H9 (cell line): Measurements from ENCODE around the gene FRYL. TPM values are rescaled to one million over a fixed set of nuclear protein-coding genes. Genes with fewer than 3 reads are reported as not detected.

Source experiments
- DNase-seq: peaks from one replicate; pipeline ENCODE4 v3.0.0-alpha.2; 2017
- H2AFZ ChIP-seq: one replicate; pipeline ENCODE4 v1.6.1; 2013; ENCODE audit warnings: mild to moderate bottlenecking, low read length, control low read depth, moderate library complexity
- H2AK5ac ChIP-seq: 2 replicates; pipeline ENCODE4 v1.6.1; 2013; ENCODE audit warnings: low read length, control low read depth, mixed read lengths; ENCODE audit not compliant: insufficient read length
- H2BK120ac ChIP-seq: one replicate; pipeline ENCODE4 v1.6.1; 2013; ENCODE audit warnings: low read depth, mild to moderate bottlenecking, low read length, control low read depth, inconsistent platforms; ENCODE audit not compliant: poor library complexity, severe bottlenecking
- H2BK12ac ChIP-seq: 2 replicates; pipeline ENCODE4 v1.6.1; 2013; ENCODE audit warnings: low read length, control low read depth, mixed read lengths, low read depth; ENCODE audit not compliant: insufficient read length
- H2BK15ac ChIP-seq: 2 replicates; pipeline ENCODE4 v1.6.1; 2013; ENCODE audit warnings: low read depth, low read length, control low read depth
- H2BK20ac ChIP-seq: one replicate; pipeline ENCODE4 v1.6.1; 2013; ENCODE audit warnings: low read depth, mild to moderate bottlenecking, low read length, control low read depth, inconsistent platforms; ENCODE audit not compliant: poor library complexity, severe bottlenecking
- H2BK5ac ChIP-seq: 2 replicates; pipeline ENCODE4 v1.6.1; 2013; ENCODE audit warnings: low read length, control low read depth, mixed read lengths; ENCODE audit not compliant: insufficient read length
- H3K14ac ChIP-seq: 2 replicates; pipeline ENCODE4 v1.6.1; 2013; ENCODE audit warnings: low read length, control low read depth; ENCODE audit not compliant: insufficient read depth
- H3K18ac ChIP-seq: 2 replicates; pipeline ENCODE4 v1.6.1; 2013; ENCODE audit warnings: low read depth, mild to moderate bottlenecking, mixed read lengths, low read length, control low read depth; ENCODE audit not compliant: insufficient read length
- H3K23ac ChIP-seq: 2 replicates; pipeline ENCODE4 v1.6.1; 2013; ENCODE audit warnings: low read length, control low read depth, mixed read lengths, low read depth; ENCODE audit not compliant: insufficient read length
- H3K23me2 ChIP-seq: 2 replicates; pipeline ENCODE4 v1.6.1; 2013; ENCODE audit warnings: low read depth, mild to moderate bottlenecking, mixed read lengths, low read length, control low read depth; ENCODE audit not compliant: insufficient read length, poor library complexity, severe bottlenecking
- H3K27ac ChIP-seq: 2 replicates; pipeline ENCODE4 v1.5.1; 2013; ENCODE audit warnings: low read length, control low read depth, mixed read lengths, low read depth; ENCODE audit not compliant: insufficient read length
- H3K27me3 ChIP-seq: 2 replicates; pipeline ENCODE4 v1.6.1; 2013; ENCODE audit warnings: low read length, control low read depth, inconsistent platforms; ENCODE audit not compliant: insufficient read depth
- H3K4ac ChIP-seq: 2 replicates; pipeline ENCODE4 v1.6.1; 2013; ENCODE audit warnings: low read depth, mild to moderate bottlenecking, control low read depth, inconsistent platforms, low read length, moderate library complexity
- H3K4me1 ChIP-seq: 2 replicates; pipeline ENCODE4 v1.6.1; 2013; ENCODE audit warnings: low read length, control low read depth, inconsistent platforms; ENCODE audit not compliant: insufficient read depth
- H3K4me2 ChIP-seq: 2 replicates; pipeline ENCODE4 v1.6.1; 2013; ENCODE audit warnings: low read length, control low read depth, mixed read lengths; ENCODE audit not compliant: insufficient read length, insufficient read depth
- H3K56ac ChIP-seq: 2 replicates; pipeline ENCODE4 v1.6.1; 2013; ENCODE audit warnings: low read depth, mild to moderate bottlenecking, mixed read lengths, low read length, control low read depth; ENCODE audit not compliant: insufficient read length
- H3K79me1 ChIP-seq: 2 replicates; pipeline ENCODE4 v1.6.1; 2013; ENCODE audit warnings: low read depth, mild to moderate bottlenecking, moderate library complexity, low read length, control low read depth, inconsistent platforms; ENCODE audit not compliant: insufficient read depth, poor library complexity, severe bottlenecking
- H3K79me2 ChIP-seq: 2 replicates; pipeline ENCODE4 v1.6.1; 2013; ENCODE audit warnings: low read length, control low read depth, inconsistent platforms; ENCODE audit not compliant: insufficient read depth
- H3K9ac ChIP-seq: 2 replicates; pipeline ENCODE4 v1.6.1; 2013; ENCODE audit warnings: low read length, control low read depth, mixed read lengths; ENCODE audit not compliant: insufficient read length; ENCODE audit errors: extremely low read depth
- H3K9me3 ChIP-seq: one replicate; pipeline ENCODE4 v1.6.1; 2013; ENCODE audit warnings: low read depth, low read length, inconsistent platforms; ENCODE audit not compliant: control insufficient read depth
- H3T11ph ChIP-seq: one replicate; pipeline ENCODE4 v1.6.1; 2013; ENCODE audit warnings: mild to moderate bottlenecking, low read length, control low read depth, inconsistent platforms
- H4K20me1 ChIP-seq: one replicate; pipeline ENCODE4 v1.6.1; 2013; ENCODE audit not compliant: control insufficient read depth, insufficient read length, insufficient read depth
- H4K5ac ChIP-seq: 2 replicates; pipeline ENCODE4 v1.6.1; 2013; ENCODE audit warnings: low read depth, mild to moderate bottlenecking, mixed read lengths, low read length, control low read depth; ENCODE audit not compliant: insufficient read length
- H4K8ac ChIP-seq: replicated peaks from 2 replicates; pipeline ENCODE4 v1.6.1; 2013; ENCODE audit warnings: low read length, control low read depth, mixed read lengths, low read depth; ENCODE audit not compliant: insufficient read length
- H4K91ac ChIP-seq: 2 replicates; pipeline ENCODE4 v1.6.1; 2013; ENCODE audit warnings: low read depth, mild to moderate bottlenecking, moderate library complexity, mixed read lengths, low read length, control low read depth; ENCODE audit not compliant: insufficient read length
- H3K27ac Mint-ChIP-seq, 3 experiments: 2 replicates in 2 of 3; 3 replicates in 1 of 3; pipeline ENCODE4 v1.8.0; 2020 to 2021; ENCODE audit warnings: mixed read lengths in 3 of 3, mild to moderate bottlenecking in 1 of 3, moderate library complexity in 1 of 3
- H3K27me3 Mint-ChIP-seq: 2 replicates; pipeline ENCODE4 v1.8.0; 2021; ENCODE audit warnings: low read depth, mild to moderate bottlenecking, moderate library complexity, mixed read lengths
- H3K36me3 Mint-ChIP-seq, 3 experiments: 2 replicates in 2 of 3; 3 replicates in 1 of 3; pipeline ENCODE4 v1.8.0; 2020 to 2021; ENCODE audit warnings: low read depth in 3 of 3, mixed read lengths in 3 of 3; ENCODE audit not compliant: insufficient read depth in 1 of 3
- H3K4me1 Mint-ChIP-seq, 2 experiments: 2 replicates each; pipeline ENCODE4 v1.8.0; 2020; ENCODE audit warnings: mixed read lengths in 2 of 2
- H3K4me3 Mint-ChIP-seq, 2 experiments: 2 replicates in 1 of 2; 3 replicates in 1 of 2; pipeline ENCODE4 v1.8.0; 2020 to 2021; ENCODE audit warnings: mild to moderate bottlenecking in 2 of 2, mixed read lengths in 2 of 2, moderate library complexity in 1 of 2
- H3K9me3 Mint-ChIP-seq, 2 experiments: 2 replicates in 1 of 2; 3 replicates in 1 of 2; pipeline ENCODE4 v1.8.0; 2020; ENCODE audit warnings: mild to moderate bottlenecking in 2 of 2, mixed read lengths in 2 of 2, moderate library complexity in 1 of 2
- CTCF ChIP-seq: fragments of 200-600 bp; sonication (generic); conservative IDR thresholded peaks from 3 replicates; pipeline ENCODE4 v1.8.0; 2021; ENCODE audit warnings: antibody characterized with exemption, mild to moderate bottlenecking
- WGBS: extraction: QIAGEN DNeasy Blood & Tissue Kit; methylation state at CpG from one replicate; pipeline ENCODE4 v1.1.7; 2013; ENCODE audit warnings: missing lambda C conversion rate, low lambda C conversion rate, mixed read lengths; ENCODE audit not compliant: insufficient read length; ENCODE audit errors: extremely low coverage; 5-methylcytosine and 5-hydroxymethylcytosine counted together
- total RNA-seq: library from RNA; stranded (reverse); gene quantifications from 2 replicates; pipeline ENCODE4 v1.2.1, GENCODE V29; 2021

Gene FRYL
- total RNA-seq, 1 experiment from 2014 or later: 31.5 TPM

GRCh38 chr4:48450740-48451139 is 329.3 kb downstream of the FRYL start:
- H2AK5ac ChIP-seq: no peak overlapping the region
- H3K9me3 ChIP-seq: no peaks in the 10 kb centered on the region
- TF ChIP-seq CTCF: no peak
- H3K27ac Mint-ChIP-seq: no peak overlapping the region
- no peaks in the 10 kb centered on the region for H3K27me3 ChIP-seq
- H3K79me2 ChIP-seq: no peaks in the 10 kb centered on the region
- H3K9ac ChIP-seq: no peak overlapping the region
- H2BK12ac ChIP-seq: no peak overlapping the region
- no peak overlapping the region for H3K4ac ChIP-seq
- no peak overlapping the region for H2BK15ac ChIP-seq
- no peak overlapping the region for H3K4me2 ChIP-seq
- H4K5ac ChIP-seq: no peak overlapping the region
- H2BK5ac ChIP-seq: no peak overlapping the region
- H3K14ac ChIP-seq: no peak overlapping the region
- H4K91ac ChIP-seq: no peak overlapping the region
- no peaks in the 10 kb centered on the region for H3K79me1 ChIP-seq
- H3K27ac ChIP-seq: no peak overlapping the region
- H3K36me3 Mint-ChIP-seq: no peaks in the 10 kb centered on the region
- no peak overlapping the region for H3K56ac ChIP-seq
- H3K27me3 Mint-ChIP-seq: no peaks in the 10 kb centered on the region
- no peak overlapping the region for H3K23ac ChIP-seq
- H3K4me3 Mint-ChIP-seq: no peak overlapping the region
- no peaks in the 10 kb centered on the region for H3K4me1 Mint-ChIP-seq
- no CpG with 5 or more reads among the region's 3 CpGs for WGBS
- H2BK20ac ChIP-seq: no peak overlapping the region
- H3T11ph ChIP-seq: no peak overlapping the region
- no peak overlapping the region for H4K8ac ChIP-seq
- H2BK120ac ChIP-seq: no peak overlapping the region
- H3K18ac ChIP-seq: no peak overlapping the region
- no peaks in the 10 kb centered on the region for H3K4me1 ChIP-seq
- no peaks in the 10 kb centered on the region for H4K20me1 ChIP-seq
- no peak for DNase-seq
- H3K23me2 ChIP-seq: no peaks in the 10 kb centered on the region
- H2AFZ ChIP-seq: no peak overlapping the region
- H3K9me3 Mint-ChIP-seq: no peaks in the 10 kb centered on the region
